Activated CD4-positive, CD25-positive, alpha-beta regulatory T cell treated with anti-CD3 and anti-CD28 coated beads, Interleukin-2, amount 50 U/mL, for 72 hours (primary cell): ENCODE results near the gene ALOXE3.
A peak's percentile ranks its signal among the peaks of the same experiment; 100 is the strongest.

Experiments
- DNase-seq: peaks from one replicate; pipeline ENCODE4 v3.0.0; 2021

Gene ALOXE3

DNA sequence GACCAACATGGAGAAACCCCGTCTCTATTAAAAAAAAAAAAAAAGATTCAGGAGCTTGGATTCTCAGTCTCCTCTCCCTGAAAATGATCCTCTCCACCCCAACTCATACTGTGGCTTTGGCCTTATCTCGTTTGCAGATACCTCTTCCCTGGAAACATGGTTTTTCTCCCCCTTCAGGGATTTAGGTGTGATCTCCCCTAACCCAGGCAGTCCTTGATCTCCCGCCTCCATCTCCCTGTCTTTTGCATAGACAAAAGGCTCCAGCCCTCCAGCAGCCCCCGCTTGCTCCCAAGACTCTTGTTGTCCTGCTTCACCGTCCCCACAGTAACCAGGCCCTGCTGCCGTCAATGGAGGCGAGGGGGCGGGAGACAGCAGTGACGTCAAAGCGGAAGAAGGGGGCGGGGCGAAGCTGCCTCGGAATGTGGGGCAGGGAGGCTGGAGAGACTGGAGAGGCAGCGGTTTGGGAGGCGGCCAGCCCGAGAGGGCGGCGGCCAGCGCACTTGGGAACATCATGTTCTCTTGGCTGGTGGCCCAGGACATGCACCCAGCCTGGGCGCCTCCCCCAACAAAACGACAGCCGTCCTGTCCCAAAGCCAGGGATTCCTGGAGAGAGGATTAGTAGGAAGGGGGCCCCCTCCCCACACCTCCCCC lies 35.8 kb upstream of the ALOXE3 start:
- peak; percentile 78 for DNase-seq

DNA sequence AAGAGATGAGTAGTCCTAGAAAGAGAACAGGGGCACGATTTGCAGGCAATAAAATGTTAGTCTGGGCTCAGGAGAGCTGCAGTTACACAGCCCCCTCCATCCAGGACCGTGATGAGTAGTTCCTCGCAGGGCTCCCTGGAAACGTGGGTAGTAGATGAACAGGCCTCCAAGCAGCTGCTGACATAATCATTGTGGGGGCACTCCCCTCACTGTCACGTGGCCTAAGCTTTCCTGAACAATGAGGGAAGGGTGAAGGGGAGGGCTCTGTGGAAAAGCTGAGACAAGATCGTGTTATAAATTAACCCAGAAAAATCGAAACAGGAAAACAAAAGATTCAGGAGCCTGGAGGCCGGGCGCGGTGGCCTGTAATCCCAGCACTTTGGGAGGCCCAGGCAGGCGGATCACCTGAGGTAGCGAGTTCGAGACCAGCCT lies 35.2 kb upstream of the ALOXE3 start:
- peak; percentile 29 for DNase-seq

DNA sequence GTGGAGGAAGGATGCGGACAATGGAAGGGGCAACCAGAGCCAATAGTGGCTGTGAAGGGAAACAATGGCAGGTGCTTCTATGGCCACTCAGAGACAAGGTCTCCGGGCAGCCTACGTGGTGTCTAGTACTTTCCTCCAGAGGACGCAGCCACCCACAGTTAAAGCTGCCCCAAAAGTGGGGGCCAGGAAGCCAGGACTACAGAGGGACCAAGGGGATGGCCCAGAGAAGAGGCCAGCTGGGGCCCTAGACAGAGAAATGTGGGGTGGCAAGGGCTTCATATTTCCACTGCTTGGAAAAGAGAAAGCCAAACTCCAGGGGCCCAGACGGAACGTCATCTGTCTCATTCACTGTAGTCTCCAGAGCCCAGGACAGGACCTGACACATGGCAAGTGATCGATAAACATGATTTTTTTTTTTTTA lies 34.7 kb upstream of the ALOXE3 start:
- DNase-seq, result peak; percentile 27

DNA sequence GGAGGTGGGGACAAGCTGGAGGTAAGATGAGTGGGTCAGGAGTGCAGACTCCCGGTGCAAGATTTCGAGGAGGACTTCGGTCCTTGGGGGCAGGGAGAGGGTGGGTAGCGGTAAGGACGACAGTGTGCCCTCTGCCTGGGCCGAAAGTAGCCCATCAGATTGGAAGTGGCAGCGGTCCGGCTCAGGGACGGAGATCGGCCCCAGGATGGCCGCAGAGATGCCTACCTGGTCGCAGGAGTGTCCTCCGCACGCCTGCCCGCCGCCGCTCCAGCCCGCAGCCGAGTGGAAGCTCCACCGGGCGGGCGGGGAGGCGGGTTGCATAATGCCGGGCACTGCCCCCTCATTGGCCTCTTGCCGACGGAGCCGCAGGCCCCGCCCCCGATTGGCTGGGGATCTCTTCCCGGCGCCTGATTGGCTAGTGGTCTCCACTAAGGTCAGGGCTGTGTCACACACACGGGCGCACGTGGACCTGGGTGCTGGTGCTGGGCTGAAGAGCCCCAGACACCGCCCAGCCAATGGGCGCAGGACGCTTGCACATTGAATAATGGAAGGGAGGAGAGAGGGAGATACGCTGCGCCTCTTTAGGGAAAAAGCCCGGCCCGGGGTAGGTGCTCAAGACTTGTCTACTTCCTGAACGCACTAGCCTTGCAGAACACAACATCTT lies 33.9 kb upstream of the ALOXE3 start, which contains the start of gene PER1:
Gene PER1, minus strand, starts transcription at position 293 of the 664 bp plus-strand sequence. CDS start 1,698 bp downstream, outside the sequence.
- peak; percentile 89 for DNase-seq

DNA sequence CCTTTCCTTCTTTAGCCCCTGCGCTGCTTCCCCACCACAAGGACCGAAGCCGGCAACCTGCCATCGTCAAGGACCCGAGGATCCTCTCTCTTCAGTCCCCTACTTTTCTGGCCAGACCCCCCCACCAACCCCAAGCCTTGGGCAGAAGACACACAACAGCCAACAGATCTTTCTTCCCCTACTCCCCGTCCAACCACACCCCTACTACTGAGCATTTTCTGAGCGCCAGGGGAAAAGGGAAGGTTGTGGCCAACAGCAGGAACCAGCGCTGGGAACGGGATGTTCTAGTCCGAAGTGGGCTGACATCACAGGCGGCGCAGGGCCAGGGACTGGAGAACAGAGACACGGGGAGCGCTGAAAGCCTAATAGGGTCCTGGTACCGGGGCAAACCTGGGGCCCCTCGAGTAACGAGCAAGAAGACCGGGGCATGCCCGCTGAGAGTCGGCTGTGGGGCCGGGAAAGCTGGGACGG lies 33.4 kb upstream of the ALOXE3 start:
- DNase-seq, result peak; percentile 39

DNA sequence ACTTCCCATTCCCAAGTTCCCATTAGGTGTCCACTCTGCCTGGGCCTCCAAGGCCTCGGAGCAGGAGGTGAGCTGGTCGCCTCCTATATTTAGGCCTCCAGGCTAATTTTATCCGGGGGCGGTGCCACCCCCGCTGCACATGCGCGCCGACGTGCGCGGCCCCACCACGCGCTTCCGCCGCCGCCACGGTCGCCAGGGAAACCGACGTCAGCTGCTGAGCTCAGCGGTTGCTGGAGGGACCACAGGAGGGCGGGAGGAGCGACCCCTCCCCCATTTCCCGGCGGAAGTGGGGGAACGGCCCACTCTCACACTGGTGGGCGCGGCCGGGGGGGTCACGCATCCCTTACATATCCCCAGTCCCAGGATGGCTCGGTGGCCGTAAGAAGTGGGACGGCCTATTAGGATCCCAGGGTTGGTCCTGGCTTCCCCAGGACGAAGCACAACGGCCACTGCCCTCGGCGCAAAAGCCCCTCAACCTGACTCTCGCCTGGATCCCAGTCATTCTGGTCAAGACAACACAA lies 32.9 kb upstream of the ALOXE3 start:
- peak; percentile 84 for DNase-seq

DNA sequence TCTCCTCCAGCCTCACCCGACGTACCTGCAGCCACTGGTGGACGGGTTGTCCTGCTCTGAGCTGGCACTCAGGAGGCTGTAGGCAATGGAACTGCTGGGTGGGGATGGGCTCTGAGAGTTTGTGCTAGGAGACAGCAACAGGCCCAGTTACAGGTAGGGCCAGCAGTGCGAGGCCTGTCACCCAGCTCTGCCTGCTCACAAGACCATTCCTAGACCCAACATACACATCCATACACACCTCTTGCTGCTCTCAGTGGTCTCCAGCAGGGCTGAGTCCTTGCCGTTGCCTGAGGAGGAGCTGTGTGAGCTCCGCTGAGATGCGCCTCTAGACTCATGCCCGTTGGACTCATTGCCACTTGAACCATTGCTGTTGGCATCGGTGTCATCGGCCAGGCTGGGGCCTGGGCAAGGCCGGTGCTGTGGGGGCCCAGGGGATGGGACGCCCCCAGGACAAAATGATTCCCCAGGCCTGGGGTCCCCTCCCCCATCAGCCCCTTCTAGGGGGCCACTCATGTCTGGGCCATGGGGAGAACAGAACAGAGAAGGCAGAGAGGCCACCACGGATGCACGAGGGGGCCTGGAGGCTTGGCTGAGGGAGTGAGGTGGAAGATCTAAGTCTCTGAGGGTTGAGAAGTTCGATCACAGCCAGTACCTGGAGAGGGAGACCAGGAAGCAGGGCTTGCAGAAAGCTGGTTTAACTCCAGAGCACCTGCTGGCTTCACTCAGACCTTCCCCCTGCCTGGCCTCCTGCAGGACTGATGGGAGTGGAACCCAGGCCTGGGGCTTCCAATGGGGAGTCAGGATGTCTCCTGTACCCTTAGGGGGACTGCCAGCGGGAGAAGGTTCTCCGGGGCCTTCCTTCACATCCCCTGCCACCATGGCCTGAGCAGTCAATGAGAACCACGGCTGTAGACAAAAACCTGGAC lies 32.1 kb upstream of the ALOXE3 start:
- DNase-seq, result no peak

DNA sequence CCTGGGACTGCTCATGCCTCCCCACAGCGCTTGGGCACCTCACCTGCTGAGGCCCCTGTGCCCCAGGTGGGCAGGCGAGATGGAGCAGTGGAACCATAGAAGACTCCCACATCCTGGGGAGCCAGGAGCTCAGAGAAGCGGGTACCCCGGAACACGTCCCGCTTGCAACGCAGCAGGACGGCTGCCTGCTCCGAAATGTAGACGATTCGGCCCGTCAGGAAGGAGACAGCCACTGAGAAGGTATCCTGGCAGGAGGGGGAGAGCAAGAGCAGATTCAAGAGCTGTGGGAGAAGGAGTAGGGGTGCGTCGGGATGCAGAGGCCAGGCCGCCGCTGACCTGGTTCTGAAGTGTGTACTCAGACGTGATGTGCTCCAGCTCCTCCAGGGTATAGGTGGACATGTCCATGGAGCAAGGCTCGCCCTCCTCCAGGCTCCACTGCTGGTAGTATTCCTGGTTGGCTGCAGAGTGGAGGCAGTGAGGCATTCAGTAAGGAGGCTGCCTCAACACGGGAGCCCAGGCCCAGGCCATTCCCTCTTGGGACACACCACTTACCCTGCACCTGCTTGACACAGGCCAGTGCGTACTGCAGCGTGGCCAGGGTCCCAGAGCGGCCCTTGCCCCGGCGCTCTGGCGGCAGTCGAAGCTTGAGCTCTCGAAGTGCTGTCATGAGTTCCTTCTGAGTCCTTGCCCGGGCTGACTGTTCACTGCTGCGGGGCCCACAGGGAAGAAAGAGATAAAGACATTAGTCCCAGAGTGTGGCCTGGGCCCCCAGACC lies 31.3 kb upstream of the ALOXE3 start:
- DNase-seq, result no peak

DNA sequence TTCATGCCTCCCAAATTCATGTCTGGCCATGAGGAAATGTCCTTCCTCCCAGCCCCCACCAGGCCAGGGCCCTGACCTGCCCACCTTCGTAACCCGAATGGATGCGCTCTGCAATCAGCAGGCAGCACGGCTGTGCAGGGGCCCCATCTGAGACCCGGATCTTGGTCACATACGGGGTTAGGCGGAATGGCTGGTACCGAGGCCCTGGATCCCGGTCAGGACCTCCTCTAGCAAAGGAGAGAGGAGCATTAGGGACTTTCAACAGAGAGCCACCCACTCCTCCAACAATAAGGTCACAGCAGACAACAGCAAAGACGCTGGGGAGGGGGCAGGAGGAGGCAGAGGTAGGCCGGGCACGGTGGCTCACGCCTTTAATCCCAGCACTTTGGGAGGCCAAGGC lies 30.2 kb upstream of the ALOXE3 start:
- no peak for DNase-seq

DNA sequence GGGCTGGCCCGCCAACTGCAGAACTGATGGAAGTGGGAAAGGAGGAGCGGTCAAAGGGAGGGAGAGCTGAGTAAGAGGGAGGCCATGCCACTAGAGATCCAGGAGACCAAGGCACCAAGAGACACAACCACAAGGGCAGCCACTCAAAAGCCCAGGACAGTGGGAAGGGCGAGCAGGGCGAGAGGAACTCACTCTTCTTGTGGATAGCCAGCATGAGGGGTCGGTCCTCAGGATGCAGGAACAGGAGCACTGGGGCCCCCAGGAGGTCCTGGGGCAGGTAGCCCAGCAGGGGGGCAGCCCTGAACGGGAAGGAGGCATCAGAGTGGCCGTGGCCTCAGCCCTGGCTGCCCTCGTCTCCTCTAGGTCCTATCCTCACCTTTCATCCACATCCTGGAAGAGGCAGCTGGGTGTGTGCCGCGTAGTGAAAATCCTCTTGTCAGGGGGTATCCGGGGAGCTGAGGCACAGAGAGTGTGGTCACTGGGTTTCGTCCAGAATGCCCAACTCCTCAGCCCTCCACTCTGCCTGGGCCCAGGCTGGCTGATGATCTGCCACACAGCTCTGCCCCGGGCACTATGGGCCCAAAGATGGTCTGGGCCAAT lies 29.6 kb upstream of the ALOXE3 start:
- DNase-seq, result no peak

DNA sequence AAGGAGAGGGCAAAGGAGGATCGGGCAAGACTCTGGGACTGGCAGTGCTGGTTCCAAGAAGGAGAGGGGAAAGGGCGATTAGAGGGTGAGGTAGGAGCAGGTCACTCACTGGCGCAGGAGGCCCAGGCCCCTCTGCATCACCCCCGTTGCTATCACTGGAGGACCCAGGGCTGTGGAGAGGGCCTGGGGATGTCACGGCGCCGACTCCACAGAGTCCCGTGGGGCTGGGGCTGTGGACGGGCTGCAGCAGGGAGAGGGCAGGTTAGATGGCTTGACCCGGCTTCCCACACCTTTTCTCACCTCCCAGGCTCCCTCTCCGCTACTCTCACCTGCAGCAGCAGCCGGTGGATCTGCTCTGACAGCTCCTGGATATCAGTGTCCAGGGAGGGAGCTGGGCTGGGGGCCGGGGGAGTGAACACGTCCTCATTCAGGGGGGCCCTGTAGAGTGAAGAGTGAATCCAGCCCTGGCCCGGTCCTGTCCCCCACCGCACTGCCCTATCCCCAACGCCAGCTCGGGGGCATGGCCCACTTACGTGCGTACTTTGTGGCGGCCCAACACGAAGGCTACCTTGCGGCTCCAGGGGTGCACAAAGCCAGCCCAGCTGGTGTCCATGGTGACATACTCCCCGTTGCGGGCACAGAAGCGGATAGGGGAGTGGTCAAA lies 29.0 kb upstream of the ALOXE3 start:
- peak; percentile 27 for DNase-seq

DNA sequence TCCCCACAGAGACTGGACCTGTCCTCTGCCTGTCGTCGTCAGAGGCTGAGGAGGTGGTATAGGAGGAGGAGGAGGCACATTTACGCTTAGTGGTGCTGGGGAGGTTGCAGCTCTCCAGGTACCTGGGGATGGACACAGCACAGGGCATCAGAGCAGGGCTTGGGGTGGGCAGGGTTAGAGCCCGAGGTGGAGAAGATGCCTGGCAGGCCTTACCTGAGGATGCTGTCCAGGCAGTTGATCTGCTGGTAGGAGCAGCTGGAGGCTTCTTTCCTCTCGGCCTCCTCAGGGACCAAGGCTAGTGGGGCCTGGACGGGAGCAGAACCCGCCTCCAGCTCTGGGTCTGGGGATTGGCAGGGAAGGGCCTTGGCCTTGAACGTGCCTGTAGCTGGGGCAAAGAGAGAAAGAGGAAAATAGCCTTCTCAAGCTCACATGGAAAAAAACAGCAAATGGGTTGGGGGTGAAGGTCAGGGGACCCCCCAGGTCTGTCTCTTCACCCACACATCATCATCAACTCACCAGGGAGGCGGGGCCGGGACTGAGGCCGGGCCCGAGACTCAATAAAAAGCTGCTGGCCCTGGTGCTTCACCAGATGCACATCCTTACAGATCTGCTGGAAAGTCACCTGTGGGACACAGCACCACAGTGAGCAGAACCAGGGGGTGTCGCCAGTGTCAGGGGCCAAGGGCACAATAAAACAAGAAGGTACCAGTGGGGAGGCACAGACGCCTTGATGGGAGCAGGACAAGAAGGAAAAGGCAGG lies 28.2 kb upstream of the ALOXE3 start:
- peak; percentile 25 for DNase-seq

DNA sequence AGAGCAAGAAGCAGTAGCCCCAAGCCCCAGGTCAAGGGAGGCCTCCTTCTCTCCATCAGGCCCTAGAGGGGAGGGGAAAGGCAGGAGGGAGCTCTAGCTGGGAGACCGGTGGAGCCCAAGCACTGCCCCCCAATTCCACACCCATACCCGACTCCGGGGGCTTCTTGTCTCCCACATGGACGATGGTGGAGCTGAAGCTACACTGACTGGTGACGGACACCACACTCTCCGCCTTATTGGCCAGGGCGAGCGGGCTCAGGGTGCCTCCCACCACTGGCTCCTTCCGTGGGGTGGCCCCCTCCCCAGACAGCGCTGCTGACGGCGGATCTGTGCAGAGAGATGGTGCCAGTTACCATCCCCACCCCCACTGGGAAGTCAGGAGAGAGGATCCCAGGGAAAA lies 27.5 kb upstream of the ALOXE3 start:
- DNase-seq, result no peak

DNA sequence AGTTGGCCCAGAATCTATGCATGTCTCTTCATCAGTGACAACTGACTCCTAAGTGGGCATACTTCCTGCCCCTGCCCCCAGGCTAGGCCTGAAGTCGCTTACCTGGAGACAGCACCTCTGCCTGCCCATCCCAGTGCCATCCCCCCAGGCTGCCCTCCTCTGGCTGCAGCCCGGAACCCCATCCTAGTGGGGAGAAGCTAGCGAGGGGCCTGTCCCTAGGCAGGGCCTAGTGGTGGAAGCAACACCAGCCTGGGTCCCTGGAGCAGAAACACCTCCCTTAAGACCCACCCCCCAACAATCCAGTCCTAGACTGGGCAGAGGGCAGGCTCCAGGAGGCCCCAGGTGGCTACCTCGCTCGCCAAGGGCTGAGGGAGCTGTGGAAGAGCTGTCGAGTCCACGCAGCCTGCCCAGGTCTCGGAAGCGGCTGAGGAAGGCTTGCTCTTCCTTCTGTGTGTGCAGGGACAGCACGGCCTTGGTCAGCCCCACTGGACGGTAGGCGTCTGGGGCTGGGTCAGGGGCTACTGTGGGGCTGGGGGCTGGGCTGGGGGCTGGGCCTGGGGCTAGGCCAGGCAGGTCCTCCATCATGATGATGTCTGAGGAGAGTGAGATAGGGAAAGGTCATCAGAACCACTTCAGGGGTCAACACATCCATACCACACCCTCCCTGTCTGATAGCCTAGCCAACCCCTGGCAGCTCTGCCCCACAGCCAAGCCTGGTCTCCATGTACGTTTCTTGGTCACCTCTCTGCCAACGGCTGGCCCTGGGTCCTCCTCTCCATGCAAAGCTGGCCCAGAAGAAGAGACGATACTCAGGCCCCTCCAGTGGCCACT lies 26.3 kb upstream of the ALOXE3 start:
- peak; percentile 25 for DNase-seq

DNA sequence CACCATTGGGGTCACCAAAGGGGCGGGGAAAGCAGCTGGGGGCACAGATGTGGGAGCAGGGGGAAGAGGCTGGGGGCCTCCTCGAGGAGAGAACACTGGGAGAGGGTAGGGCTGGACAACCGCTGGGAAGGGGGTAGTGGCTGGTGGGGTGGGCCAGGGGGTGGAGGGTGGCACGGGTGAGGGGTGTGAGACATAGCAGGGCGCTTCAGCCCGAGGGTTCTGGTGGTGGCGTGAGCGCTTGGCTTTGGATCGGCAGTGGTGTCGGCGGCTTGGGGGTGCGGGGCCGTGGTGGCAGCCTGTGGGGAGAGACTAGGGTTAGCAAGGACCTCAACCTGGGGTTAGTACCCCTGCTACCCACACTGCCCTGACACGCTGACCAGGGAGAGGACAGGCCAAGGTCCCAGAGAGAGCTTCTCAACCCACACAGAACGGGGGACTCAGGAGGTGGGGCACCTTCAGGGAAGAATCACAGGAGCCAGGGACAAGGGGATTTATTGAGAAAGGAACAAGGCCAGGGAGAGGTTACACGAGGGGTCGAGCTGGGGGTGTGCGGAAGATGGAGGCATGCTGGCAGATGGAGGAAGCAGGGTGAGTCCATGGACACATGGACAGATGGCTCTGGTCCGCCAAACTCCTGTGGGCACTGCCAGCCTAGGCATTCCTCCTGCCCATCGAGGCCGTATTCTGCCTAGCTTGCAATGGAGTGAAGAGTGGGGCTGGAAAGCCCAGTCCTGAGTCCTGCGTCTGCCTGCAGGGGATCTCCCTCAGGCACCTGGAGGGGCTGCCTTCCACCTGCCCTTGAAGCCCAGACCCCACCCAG lies 25.5 kb upstream of the ALOXE3 start:
- DNase-seq, result no peak

DNA sequence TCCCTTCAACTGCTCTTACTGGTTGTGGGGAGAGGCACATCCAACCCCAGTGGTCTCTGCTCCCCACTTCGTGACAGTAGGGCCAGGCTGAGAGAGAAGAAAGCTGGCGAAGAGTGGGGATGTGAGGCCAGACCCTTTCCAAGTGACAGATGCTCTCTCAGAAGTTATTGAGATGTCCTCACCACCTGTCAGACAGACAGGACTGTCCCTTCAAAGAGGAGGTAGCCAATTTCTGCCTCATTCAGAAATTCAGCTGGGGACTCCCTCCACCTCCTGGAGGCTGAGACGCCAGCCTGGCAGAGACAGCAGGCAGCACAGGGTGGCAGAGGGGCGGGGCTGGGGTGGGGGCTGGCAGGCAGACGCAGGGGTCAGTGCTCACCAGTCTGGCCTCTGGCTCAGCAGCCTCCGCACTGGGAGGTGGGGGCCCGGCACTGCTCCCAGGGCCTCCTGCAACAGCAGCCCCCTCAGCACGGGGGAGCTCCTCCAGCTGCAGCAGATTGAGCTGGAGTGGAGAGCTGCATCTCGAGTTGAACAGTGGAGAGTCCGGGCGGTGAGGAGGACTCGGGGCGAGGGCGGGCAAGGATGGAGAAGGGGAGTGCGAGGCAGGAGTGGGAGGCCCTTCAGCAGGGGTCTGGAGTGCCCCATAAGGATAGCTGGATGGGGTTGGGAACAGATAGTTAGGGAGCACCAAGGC lies 24.7 kb upstream of the ALOXE3 start:
- DNase-seq, result no peak

DNA sequence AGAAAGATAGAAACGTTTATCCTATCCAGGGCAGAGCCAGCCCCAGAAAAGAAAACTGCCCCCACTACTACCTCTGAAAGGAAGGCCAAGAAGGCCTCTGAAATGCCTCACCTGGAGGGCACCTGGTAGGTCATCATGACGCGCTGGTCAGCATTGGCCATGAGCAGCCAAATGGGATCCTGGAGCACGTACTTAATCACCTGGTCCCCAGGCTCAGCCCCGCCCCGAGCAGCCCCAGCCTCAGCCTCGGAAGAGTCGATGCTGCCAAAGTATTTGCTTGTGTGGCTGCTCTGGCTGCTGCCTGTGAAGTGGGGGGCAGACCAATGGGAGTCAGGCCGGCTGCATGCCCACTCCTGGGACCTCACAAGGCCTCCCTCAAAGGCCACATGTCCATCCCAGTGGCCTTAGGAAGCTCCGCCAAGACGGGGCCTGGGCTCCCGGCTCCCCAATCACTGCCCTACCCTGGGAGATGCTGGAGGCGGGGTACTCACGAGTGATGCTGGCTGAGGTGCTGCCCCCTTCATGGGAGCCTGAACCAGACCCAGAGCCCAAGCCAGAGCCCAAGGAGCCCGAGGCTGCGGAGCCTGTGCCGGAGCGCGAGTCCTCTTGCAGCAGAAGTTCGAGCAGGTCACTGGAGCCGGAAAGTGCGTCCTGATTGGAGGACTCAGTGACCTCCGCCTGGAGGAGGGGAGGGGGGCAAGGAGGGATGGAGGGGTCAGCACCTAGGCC lies 24.0 kb upstream of the ALOXE3 start:
- DNase-seq, result no peak
